ENCODE measurements around the gene RCL1. TPM values are rescaled to one million over a fixed set of nuclear protein-coding genes. Genes with fewer than 3 reads are reported as not detected.

The RCL1 gene
- polyA plus RNA-seq, 1 donor (not counting 4 experiments of a cell fraction or from before 2014, with no cell fraction given) = 16.6 TPM

DNA sequence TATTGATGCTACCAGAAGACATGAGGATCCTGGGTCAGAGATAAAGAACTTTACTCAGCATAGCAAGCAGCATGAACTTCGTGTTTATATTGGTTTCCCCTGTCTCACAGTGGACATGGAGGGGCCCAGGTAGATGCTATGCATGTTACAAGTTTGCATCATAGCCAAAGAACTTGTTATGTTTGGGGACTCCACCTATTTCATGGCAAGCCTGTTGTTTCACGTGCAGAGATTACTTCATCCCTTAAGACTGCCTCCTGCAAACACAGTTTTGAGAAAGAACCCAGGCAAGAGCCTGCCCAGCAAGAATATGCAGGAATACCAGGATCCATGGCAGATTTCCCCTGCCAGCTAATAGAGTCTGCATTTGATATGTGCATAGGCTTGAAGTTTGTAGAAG, 68.4 kb downstream of the RCL1 start:
- Histone ChIP-seq H3K9ac (ENCODE audit: control insufficient read depth, extremely low read depth, insufficient read depth, low read length) (no peak overlapping the region), H2AFZ (ENCODE audit: control insufficient read depth, low read length) (no peak overlapping the region), H3K4me2 (ENCODE audit: control insufficient read depth, extremely low read depth, insufficient read depth, low read depth, low read length) (no peak overlapping the region), H3K4me3 (ENCODE audit: control insufficient read depth in 2 of 3, extremely low read depth in 1 of 3, insufficient read depth in 2 of 3, low read depth in 1 of 3, low read length in 3 of 3) (no peak overlapping the region), H3K79me2 (ENCODE audit: control insufficient read depth, insufficient read depth, low read length) (no peaks in the 10 kb centered on the region), H3K9me3 (ENCODE audit: control insufficient read depth, low read depth, low read length) (no peaks in the 10 kb centered on the region), H4K20me1 (ENCODE audit: control insufficient read depth, extremely low read depth, insufficient read depth, low read length) (no peaks in the 10 kb centered on the region), H3K36me3 (ENCODE audit: control insufficient read depth in 2 of 2, extremely low read depth in 1 of 2, insufficient read depth in 2 of 2, low read length in 2 of 2) (peaks cover 0 to 6% of the 10 kb centered on the region in 2 experiments), H3K4me1 (ENCODE audit: control insufficient read depth, extremely low read depth, insufficient read depth, low read length) (peaks cover 22% of the 10 kb centered on the region), H3K27me3 (ENCODE audit: control insufficient read depth, extremely low read depth, insufficient read depth, low read length) (no peaks in the 10 kb centered on the region), H3K9me1 (ENCODE audit: control insufficient read depth, extremely low read depth, insufficient read depth, low read length) (no peaks in the 10 kb centered on the region), H3K27ac (ENCODE audit: control insufficient read depth, insufficient read depth, low read length) (no peak overlapping the region)
- DNase-seq (ENCODE audit: low read depth, low spot score) (no peak), FAIRE-seq (no peak)
- TF ChIP-seq CTCF (optimal IDR thresholded peaks at IDR 0.05 in 1 of 3, IDR thresholded peaks at IDR 0.05 in 1 of 3, conservative IDR thresholded peaks at IDR 0.05 in 1 of 3; ENCODE audit: extremely low read depth in 1 of 3, insufficient read depth in 2 of 3, low read length in 3 of 3) (no peak), EZH2 (IDR thresholded peaks at IDR 0.05; ENCODE audit: low read length) (no peak)
- dilution Hi-C loops (cut with MboI; ENCODE audit: extremely low pct_ligation_motif_present, low sequenced_read_pairs) = no loop called here

GRCh38 chr9:4861736-4862451, 69.2 kb downstream of the RCL1 start:
- no peaks in the 10 kb centered on the region for H3K27me3 ChIP-seq (ENCODE audit: control insufficient read depth, extremely low read depth, insufficient read depth, low read length)
- peaks cover 29% of the 10 kb centered on the region for H3K4me1 ChIP-seq (ENCODE audit: control insufficient read depth, extremely low read depth, insufficient read depth, low read length)
- H3K9me3 ChIP-seq (ENCODE audit: control insufficient read depth, low read depth, low read length) = no peaks in the 10 kb centered on the region
- peaks cover 0 to 6% of the 10 kb centered on the region in 2 experiments for H3K36me3 ChIP-seq (ENCODE audit: control insufficient read depth in 2 of 2, extremely low read depth in 1 of 2, insufficient read depth in 2 of 2, low read length in 2 of 2)
- no peaks in the 10 kb centered on the region for H3K9me1 ChIP-seq (ENCODE audit: control insufficient read depth, extremely low read depth, insufficient read depth, low read length)
- TF ChIP-seq EZH2 (IDR thresholded peaks at IDR 0.05; ENCODE audit: low read length) = no peak
- no peak for TF ChIP-seq CTCF (optimal IDR thresholded peaks at IDR 0.05 in 1 of 3, IDR thresholded peaks at IDR 0.05 in 1 of 3, conservative IDR thresholded peaks at IDR 0.05 in 1 of 3; ENCODE audit: extremely low read depth in 1 of 3, insufficient read depth in 2 of 3, low read length in 3 of 3)
- no peak overlapping the region for H2AFZ ChIP-seq (ENCODE audit: control insufficient read depth, low read length)
- no peak overlapping the region for H3K27ac ChIP-seq (ENCODE audit: control insufficient read depth, insufficient read depth, low read length)
- no peak overlapping the region for H3K4me2 ChIP-seq (ENCODE audit: control insufficient read depth, extremely low read depth, insufficient read depth, low read depth, low read length)
- no peak overlapping the region for H3K4me3 ChIP-seq (ENCODE audit: control insufficient read depth in 2 of 3, extremely low read depth in 1 of 3, insufficient read depth in 2 of 3, low read depth in 1 of 3, low read length in 3 of 3)
- DNase-seq (ENCODE audit: low read depth, low spot score) (no peak), FAIRE-seq (peak; percentile 43)
- H3K9ac ChIP-seq (ENCODE audit: control insufficient read depth, extremely low read depth, insufficient read depth, low read length) = no peak overlapping the region
- dilution Hi-C loops (cut with MboI; ENCODE audit: extremely low pct_ligation_motif_present, low sequenced_read_pairs) = no loop called here
- H4K20me1 ChIP-seq (ENCODE audit: control insufficient read depth, extremely low read depth, insufficient read depth, low read length) = no peaks in the 10 kb centered on the region
- H3K79me2 ChIP-seq (ENCODE audit: control insufficient read depth, insufficient read depth, low read length) = no peaks in the 10 kb centered on the region
